Activated B cell treated with CpG ODN at 0.5 μM for 24 hours (primary cell): ENCODE data around the gene PDE4DIP. TPM values are rescaled to one million over a fixed set of nuclear protein-coding genes. Genes with fewer than 3 reads are reported as not detected.
"Not testable (repeated sequence)": the region's sequence is repeated elsewhere in the genome, so short reads cannot be mapped to it uniquely, and the experiment has no call there.

ENCODE experiments used
- ATAC-seq: fragments of 200-7000 bp; cut with Tn5 transposase; one replicate; pipeline ENCODE4 v1.10.0; 2021; ENCODE audit warnings: low read depth, mild to moderate bottlenecking, moderate library complexity
- CTCF ChIA-PET: fragments of 350-600 bp; sonication (Branson Sonifier 250); formaldehyde crosslinking; loops from one replicate; lab custom pipeline; 2021; ENCODE audit warnings: antibody characterized with exemption; lab: Charles Lee
- POLR2A ChIA-PET: fragments of 350-600 bp; sonication (Branson Sonifier 250); formaldehyde crosslinking; loops from one replicate; lab custom pipeline; 2021; ENCODE audit warnings: antibody characterized with exemption; lab: Charles Lee
- DNase-seq: peaks from one replicate; pipeline ENCODE4 v3.0.0; 2022
- H3K27ac Mint-ChIP-seq: one replicate; pipeline ENCODE4 v1.8.0; 2020; ENCODE audit warnings: mixed read lengths
- H3K27me3 Mint-ChIP-seq: one replicate; pipeline ENCODE4 v1.8.0; 2021; ENCODE audit warnings: mixed read lengths
- H3K36me3 Mint-ChIP-seq: one replicate; pipeline ENCODE4 v1.8.0; 2021; ENCODE audit warnings: low read depth, mixed read lengths
- H3K4me1 Mint-ChIP-seq: one replicate; pipeline ENCODE4 v1.8.0; 2021; ENCODE audit warnings: mixed read lengths
- H3K4me3 Mint-ChIP-seq: one replicate; pipeline ENCODE4 v1.8.0; 2020; ENCODE audit warnings: mild to moderate bottlenecking, mixed read lengths
- H3K9me3 Mint-ChIP-seq: one replicate; pipeline ENCODE4 v1.8.0; 2020; ENCODE audit warnings: mixed read lengths
- intact Hi-C: fragments of 100-400 bp; cut with micrococcal nuclease; formaldehyde crosslinking; loops from one replicate; pipeline ENCODE4 v1.15.1; 2024
- total RNA-seq: library from RNA; stranded (reverse); gene quantifications from 2 replicates; pipeline ENCODE4 v1.2.3, GENCODE V29; 2022

PDE4DIP gene
- total RNA-seq, 1 donor from 2014 or later, result 33.2 TPM

GRCh38 chr1:148879812-148880416 lies 35.7 kb downstream of the PDE4DIP start:
- H3K4me3 Mint-ChIP-seq, H3K27ac Mint-ChIP-seq, ATAC-seq, H3K9me3 Mint-ChIP-seq, H3K36me3 Mint-ChIP-seq, intact Hi-C loops, H3K27me3 Mint-ChIP-seq, H3K4me1 Mint-ChIP-seq, CTCF ChIA-PET, POLR2A ChIA-PET, DNase-seq: not testable (repeated sequence)

DNA sequence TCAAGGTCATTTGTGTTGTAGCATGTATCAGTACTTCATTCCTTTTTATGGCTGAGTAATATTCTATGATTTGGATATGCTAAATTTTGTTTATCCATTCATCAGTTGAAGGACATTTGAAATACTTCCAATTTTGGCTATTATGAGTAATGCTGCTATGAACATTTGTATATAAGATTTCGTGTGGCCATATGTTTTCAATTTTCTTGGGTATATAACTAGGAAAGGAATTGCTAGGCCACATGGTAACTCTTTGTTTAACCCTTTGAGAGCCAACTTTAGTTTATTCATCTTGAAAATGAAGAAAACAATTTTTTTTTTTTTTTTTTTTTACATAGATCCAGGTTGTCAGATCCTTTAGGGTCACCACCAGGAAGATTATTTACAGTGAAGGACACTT lies 37.0 kb downstream of the PDE4DIP start:
- ATAC-seq, H3K4me3 Mint-ChIP-seq, H3K36me3 Mint-ChIP-seq, DNase-seq, intact Hi-C loops, POLR2A ChIA-PET, CTCF ChIA-PET, H3K9me3 Mint-ChIP-seq, H3K27ac Mint-ChIP-seq, H3K4me1 Mint-ChIP-seq, H3K27me3 Mint-ChIP-seq: not testable (repeated sequence)

GRCh38 chr1:148885219-148885618 lies 41.0 kb downstream of the PDE4DIP start:
- H3K27me3 Mint-ChIP-seq, H3K36me3 Mint-ChIP-seq, DNase-seq, POLR2A ChIA-PET, H3K9me3 Mint-ChIP-seq, H3K4me1 Mint-ChIP-seq, CTCF ChIA-PET, intact Hi-C loops, H3K4me3 Mint-ChIP-seq, H3K27ac Mint-ChIP-seq: not testable (repeated sequence)
- ATAC-seq, result peak; percentile 65

DNA sequence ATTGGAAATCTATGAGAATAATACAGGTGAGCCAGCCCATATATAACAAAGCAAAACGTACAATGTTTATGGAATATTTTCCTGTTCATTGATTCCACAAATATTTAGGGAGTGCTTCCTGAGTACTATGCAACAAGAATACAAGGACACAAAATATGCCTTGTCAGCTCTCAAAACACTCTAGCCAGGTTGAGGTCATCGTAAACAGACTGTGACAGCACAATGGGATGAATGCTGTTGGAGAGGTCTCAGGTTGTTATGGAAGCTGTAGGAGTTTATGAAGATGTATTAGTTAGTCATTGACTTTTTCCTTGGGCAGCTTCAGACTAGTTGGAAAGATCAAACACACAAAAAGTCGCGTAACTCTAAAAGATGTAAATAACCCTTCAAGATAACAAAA lies 42.1 kb downstream of the PDE4DIP start:
- intact Hi-C loops, DNase-seq, H3K27ac Mint-ChIP-seq, H3K27me3 Mint-ChIP-seq, POLR2A ChIA-PET, H3K4me1 Mint-ChIP-seq, CTCF ChIA-PET, H3K9me3 Mint-ChIP-seq, H3K4me3 Mint-ChIP-seq, ATAC-seq, H3K36me3 Mint-ChIP-seq: not testable (repeated sequence)

- CTCF ChIA-PET, H3K27ac Mint-ChIP-seq: not testable (repeated sequence)
These were observed 44.4 kb downstream of the PDE4DIP start for GRCh38 chr1:148888597-148888996.

GRCh38 chr1:148889267-148890074 lies 45.2 kb downstream of the PDE4DIP start:
- H3K4me3 Mint-ChIP-seq, H3K4me1 Mint-ChIP-seq, POLR2A ChIA-PET, ATAC-seq, DNase-seq, CTCF ChIA-PET, H3K36me3 Mint-ChIP-seq, H3K9me3 Mint-ChIP-seq, H3K27me3 Mint-ChIP-seq, H3K27ac Mint-ChIP-seq, intact Hi-C loops: not testable (repeated sequence)

More at GRCh38 chr1:148888597-148888996, 44.4 kb downstream of the PDE4DIP start:
- ATAC-seq, H3K9me3 Mint-ChIP-seq, H3K4me1 Mint-ChIP-seq, DNase-seq, H3K4me3 Mint-ChIP-seq, H3K36me3 Mint-ChIP-seq, POLR2A ChIA-PET, H3K27me3 Mint-ChIP-seq, intact Hi-C loops: not testable (repeated sequence)

- intact Hi-C loops, H3K4me1 Mint-ChIP-seq, POLR2A ChIA-PET, H3K9me3 Mint-ChIP-seq, ATAC-seq, CTCF ChIA-PET, H3K27ac Mint-ChIP-seq, H3K36me3 Mint-ChIP-seq, H3K27me3 Mint-ChIP-seq, DNase-seq, H3K4me3 Mint-ChIP-seq: not testable (repeated sequence)
These were observed 45.9 kb downstream of the PDE4DIP start for GRCh38 chr1:148890075-148890568.

GRCh38 chr1:148894360-148895352 lies 50.4 kb downstream of the PDE4DIP start:
- CTCF ChIA-PET, H3K4me3 Mint-ChIP-seq, DNase-seq, H3K4me1 Mint-ChIP-seq, POLR2A ChIA-PET, ATAC-seq, H3K9me3 Mint-ChIP-seq, H3K36me3 Mint-ChIP-seq, H3K27ac Mint-ChIP-seq, intact Hi-C loops, H3K27me3 Mint-ChIP-seq: not testable (repeated sequence)

DNA sequence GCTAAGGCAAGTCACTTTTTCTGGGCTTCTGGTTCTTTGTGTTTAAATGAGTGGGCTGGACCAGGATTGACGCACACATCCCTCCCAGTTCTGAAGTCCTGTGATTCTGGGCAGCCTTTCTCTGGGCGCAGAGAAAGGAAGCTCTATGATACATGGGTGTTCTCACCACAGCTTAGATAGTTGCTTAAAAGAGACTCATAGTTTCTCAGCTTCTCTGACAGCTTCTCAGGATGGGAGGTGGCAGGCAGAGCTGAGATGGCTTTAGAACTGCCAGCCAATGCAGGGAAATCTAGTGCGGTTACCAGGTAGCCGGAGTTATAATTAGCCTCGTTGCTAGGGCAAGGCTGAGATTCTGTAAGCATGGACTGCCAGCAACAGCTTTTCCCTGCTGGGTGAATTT lies 55.8 kb downstream of the PDE4DIP start:
- ATAC-seq, H3K36me3 Mint-ChIP-seq, H3K4me3 Mint-ChIP-seq, H3K4me1 Mint-ChIP-seq, CTCF ChIA-PET, H3K27ac Mint-ChIP-seq, H3K9me3 Mint-ChIP-seq, H3K27me3 Mint-ChIP-seq, POLR2A ChIA-PET, intact Hi-C loops, DNase-seq: not testable (repeated sequence)

DNA sequence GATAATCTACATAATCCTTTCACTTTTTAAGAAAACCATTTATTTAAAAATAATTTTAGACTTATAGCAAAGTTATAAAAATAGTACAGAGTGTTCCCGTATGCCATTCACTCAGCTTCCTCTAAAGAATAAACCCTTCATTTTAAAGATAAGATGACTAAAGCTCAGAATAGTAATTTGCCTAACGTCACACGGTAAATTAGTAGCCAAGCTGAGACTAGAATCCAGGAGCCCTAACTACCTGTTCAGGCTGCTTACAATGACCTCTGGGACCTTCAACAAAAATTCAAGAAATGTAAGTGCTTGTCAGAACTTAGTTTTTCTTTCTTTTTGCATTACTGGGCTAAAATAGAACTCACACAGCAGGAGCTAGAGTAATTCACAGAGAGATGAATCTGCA lies 56.5 kb downstream of the PDE4DIP start:
- H3K4me3 Mint-ChIP-seq, DNase-seq, H3K27ac Mint-ChIP-seq, H3K36me3 Mint-ChIP-seq, CTCF ChIA-PET, H3K4me1 Mint-ChIP-seq, H3K27me3 Mint-ChIP-seq, H3K9me3 Mint-ChIP-seq, POLR2A ChIA-PET, intact Hi-C loops, ATAC-seq: not testable (repeated sequence)

DNA sequence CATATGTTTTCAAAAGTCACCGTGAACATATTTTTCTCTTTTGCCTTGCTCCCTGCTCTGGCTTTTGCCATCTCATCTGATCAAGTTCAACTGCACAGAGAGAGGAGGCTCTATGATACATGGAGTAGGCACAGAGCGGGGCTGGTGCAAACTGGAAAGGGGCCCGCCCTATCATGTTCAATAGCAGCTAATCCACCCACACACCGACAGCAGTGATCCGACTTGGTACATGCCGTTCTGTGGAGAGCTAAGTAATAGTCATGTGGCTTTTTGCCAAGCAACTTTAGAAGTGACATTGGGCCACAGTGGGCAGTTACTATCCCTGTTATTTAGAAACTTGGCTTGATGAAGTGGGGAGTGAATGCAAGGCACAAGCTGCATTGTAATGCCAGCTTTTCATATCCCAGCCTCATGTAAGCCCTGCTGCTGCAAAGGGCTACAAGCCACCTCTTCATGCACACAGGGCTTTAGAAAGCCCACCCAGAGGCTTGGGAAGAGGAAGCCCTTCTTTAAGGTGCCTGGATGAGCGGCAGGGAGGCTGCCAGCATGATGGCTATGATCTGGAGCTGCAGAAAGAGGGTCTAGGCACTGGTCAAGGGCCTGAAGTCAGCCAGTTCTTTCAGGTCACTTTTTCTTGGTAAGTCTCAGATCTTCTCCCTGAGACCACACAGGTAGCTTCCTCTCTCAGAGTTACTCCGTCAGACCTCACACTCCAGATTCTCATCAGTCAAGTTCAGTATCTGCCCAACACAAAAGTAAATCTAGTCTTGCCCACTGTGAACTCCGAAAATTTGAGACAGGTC lies 57.1 kb downstream of the PDE4DIP start:
- peak; percentile 14 for ATAC-seq
- H3K9me3 Mint-ChIP-seq, CTCF ChIA-PET, H3K36me3 Mint-ChIP-seq, H3K4me1 Mint-ChIP-seq, H3K27me3 Mint-ChIP-seq, POLR2A ChIA-PET, DNase-seq, intact Hi-C loops, H3K27ac Mint-ChIP-seq, H3K4me3 Mint-ChIP-seq: not testable (repeated sequence)
